ENCODE data around the gene M6PR. TPM values are rescaled to one million over a fixed set of nuclear protein-coding genes. Genes with fewer than 3 reads are reported as not detected.

M6PR gene
- total RNA-seq (2014; rRNA removed; shearing (Covaris generic)), result 97.4 and 114 TPM in 2 replicates

DNA sequence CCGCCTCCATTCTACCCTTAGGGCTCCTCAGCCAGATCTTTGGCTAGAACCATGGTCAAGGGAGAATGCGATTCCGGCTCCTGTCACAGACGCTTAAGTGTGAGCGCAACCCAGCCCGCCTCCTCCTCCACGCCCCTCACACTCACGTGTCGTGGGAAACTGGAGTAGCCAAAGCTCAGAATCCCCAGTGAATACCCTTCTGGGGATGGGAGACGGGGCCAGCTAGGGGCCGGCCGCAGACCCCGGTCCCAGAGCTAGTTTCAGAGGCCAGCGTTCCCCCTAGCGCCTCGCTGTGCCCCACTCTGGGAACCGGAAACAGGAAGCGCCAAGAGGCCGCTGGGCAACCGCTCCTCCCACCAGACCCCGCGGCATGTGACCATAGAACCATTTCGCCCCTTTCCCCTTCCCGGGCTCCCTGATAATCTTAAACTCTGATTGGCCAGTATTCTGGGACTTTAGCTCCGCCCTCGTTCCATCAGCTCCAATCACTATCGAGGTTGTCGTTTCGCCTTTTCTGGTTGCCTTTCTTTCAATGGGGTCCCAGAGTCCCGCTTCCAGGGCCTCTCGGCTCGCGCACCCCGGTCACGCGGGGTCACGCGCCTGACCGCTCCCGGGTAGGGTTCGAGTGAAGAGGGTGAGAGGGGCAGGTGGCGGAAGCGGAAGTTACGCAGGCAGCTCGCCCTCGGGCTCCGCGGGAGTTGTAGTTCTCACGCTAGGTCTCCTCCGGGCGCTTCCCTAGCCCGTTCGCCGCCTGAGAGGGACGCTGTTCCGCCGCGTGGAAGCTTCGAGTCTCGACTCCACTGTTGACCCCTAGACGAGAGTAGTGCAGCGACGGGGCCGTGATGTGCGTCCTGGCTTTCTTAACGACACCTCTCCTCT lies at the start of gene M6PR:
M6PR (minus strand) TSS at position 304 of the 879 bp plus-strand sequence. CDS start 3,241 bp downstream, outside the sequence.
- DNase-seq (ENCODE audit: low spot score), result peak; percentile 93

DNA sequence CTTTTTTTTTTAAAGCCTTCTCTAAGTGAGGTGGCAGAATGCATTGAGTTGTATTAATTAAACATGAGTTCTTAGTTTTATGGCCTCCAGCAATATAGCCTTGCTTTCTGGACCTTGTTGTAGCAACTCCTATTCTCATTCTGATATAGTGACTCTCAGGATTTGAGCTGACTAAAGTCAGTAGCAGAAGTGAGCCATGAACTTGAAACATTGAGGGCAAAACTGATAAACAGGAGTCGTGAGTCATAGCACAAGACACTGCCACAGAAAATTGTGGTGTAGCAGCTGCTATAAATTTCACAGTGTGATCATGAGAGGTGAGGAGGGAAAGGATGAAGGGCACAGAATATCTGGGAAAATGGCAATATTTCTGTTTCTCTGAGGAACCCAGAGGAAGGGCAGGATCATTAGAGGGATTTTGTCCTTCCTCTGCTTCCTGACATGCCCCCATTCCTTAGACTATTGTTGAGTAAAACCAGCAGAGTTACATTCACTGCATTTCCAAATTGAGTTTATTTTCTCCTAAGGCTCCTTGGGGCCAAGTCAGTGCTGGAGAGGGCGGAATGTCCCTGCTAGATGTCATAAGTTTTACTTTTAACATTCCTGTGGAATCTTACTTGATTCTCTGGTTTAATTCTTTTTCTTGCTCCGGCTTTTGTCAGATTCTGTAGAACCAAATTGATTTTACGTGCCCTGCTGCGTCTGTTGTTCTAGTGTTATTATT lies 47.4 kb upstream of the M6PR start:
- DNase-seq (ENCODE audit: low spot score), result peak; percentile 35

DNA sequence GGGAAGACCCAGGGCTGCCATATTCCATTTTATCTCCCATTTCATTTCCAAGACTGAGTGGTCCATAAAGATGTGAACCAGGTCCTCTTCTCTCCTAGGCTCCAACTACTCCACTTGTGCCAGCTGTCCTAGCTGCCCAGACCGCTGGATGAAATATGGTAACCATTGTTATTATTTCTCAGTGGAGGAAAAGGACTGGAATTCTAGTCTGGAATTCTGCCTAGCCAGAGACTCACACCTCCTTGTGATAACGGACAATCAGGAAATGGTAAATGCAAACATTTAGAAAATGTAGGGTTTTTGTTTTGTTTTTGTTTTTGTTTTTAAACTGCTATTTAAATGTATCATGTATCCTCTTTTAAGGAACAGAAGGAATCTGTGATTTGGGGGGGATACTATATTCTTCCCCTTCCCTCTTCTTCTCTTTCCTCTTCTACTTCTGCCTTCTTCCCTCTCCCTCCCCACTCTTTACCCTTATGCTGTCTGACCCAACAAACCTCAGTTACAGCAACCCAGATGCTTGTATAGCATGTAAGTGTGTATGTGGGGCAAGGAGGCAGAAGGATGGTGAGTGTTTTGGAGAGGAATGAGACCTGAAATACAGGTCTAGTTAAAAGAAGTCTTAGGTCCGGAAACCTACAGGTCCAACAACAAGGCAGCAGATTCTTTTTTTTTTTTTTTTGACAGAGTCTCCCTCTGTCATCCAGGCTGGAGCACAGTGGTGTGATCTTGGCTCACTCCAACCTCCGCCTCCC lies 45.8 kb upstream of the M6PR start:
- DNase-seq (ENCODE audit: low spot score), result no peak

DNA sequence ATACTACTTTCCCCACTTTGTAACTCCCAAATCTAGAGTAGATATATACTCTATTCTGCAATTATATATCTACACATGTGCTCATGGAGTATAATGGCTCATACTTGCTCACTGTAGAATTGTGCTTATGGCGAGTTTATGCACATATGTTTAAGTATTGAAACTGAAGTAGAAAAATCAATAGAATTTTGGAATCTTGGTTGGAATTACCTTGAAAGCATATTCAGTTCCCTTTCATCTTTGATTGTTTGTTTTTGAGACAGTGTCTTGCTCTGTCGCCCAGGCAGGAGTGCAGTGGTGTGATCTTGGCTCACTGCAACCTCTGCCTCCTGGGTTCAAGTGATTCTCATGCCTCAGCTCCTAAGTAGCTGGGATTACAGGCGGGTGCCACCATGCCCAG lies 44.4 kb upstream of the M6PR start:
- no peak for DNase-seq (ENCODE audit: low spot score)

DNA sequence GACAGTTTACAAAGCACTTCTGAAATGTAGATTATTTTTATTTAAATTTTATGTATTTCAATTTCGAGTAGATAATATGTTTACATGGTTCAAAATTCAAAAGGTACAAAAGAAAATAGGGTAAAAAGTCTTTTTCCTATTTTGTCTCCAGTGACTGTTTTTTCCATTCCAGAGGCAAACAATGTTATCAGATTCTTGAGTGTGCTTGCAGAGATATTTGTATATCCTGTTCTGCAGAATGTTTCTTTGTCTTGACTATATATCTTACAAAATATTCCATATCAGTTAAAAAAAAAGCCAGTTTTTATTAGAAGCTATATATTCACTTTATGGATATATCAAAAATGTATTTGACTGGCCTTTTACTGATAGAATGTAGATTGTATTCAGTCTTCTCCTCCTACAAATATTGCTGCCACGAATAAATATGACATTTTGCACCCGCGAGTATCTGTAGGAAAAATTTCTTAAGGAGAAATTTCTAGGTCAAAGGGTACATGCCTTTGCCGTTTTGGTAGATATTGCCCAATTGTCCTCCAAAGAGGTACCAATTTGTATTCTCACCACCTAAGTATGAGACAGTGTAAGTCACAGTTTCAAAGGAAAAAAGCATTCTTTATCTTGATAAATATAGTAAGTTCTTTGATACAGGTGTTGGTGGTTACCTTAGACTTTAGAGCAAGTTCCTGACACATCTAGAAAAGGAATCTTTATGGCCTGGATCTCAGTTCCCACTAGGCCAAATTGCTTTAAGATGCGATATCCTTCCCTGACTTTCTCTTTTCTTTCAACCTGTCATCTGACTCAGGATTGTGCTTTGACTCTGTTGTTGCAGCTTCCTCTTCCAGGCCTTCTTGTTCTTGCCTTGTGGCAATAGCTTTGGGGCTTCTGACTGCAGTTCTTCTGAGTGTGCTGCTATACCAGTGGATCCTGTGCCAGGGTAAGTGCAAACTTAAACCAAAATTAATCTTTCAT lies 42.2 kb upstream of the M6PR start:
- DNase-seq (ENCODE audit: low spot score), result no peak

DNA sequence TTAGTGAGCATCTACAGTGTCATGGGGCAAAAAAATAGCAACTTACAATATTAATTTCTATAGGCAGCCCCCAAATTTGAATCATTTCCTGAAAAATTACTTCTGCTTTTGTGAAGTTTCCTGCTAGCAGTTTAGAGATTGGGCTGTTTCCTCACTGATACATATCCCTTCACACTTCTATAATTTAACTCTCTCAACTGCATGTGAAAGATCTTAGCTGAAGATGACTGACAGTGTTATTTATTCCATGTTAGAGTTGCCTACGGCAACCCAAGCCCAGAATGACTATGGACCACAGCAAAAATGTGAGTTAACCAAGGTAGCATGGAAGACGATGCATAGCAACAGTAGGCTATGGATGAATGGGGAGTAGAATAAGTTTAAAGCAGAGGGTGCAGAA lies 40.0 kb upstream of the M6PR start, which contains the start of gene KLRG1:
KLRG1 (plus strand) TSS at position 134 of the 400 bp plus-strand sequence; CDS start at position 224, 90 bp downstream.
- DNase-seq (ENCODE audit: low spot score), result no peak

DNA sequence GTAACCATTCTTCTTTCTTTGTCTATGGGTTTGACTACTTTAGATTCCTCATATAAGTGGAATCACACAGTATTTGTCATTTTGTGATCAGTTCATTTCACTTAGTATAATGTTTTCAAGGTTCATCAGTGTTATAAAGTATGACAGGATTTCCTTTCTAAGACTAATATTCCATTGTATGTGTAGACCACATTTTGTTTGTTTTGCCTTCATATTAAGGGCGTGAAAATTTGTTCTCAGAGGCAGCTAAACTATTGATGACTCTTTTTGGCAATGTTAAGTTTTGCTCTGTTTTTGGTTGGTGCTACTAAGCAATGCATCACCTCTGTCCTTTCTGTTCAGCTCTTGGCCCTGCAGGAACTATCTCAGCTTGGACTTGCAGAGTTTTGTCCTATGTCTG lies 38.2 kb upstream of the M6PR start:
- DNase-seq (ENCODE audit: low spot score), result no peak

DNA sequence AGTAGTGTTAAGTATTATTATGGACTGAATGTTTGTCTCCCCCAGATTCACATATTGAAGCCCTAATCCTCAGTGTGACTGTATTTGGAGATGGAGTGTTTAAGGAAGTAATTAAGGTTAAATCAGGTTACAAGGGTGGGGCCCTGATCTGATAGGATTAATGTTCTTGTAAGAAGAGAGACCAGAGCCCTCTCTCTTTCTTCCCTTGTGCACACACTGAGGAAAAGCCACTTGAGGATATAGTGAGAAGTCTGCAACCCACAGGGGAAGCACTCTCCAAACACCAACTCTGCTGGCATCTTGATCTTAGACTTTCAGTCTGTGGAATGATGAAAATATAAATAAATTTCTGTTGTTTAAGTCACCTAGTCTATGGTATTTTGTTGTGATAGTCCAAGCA lies 37.7 kb upstream of the M6PR start:
- no peak for DNase-seq (ENCODE audit: low spot score)

DNA sequence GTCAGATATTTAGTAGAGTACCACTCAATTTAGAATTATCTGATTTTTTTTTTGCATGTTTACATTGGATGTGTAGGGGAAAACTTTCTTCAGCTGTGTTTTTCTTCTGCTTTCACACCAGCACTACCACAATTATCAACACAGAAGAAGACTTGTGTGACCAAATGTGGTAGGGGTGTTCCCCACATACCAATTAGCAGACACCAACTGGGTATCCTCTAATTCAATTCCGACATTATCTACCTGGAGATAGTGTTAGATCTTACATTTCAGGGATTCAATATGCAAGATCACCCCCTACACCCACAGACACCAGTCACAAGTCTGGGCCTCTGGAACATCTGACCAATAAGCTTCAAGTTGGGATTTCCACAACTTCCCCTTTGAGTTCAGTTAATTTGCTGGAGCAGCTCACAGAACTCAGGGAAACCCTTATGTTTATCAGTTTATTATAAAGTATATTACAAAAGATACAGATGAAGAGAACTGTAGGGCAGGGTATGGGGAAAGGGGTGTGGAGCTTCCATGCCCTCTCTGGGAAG lies 35.8 kb upstream of the M6PR start:
- DNase-seq (ENCODE audit: low spot score), result no peak

DNA sequence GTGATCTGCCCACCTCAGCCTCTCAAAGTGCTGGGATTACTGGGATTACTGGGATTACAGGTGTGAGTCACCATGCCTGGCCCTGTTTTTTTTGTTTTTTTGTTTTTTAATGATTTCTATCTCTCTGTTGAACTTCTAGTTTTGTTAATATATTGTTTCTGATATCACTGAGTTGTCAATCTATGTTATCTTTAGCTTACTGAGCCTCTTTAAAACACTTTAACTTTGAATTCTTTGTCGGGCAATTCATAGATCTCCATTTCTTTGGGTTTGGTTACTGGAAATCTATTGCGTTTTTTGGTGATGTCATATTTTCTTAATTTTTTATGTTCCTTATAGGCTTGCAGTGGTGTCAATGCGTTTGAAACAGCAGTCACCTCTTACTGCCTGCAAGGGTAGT lies 30.7 kb upstream of the M6PR start:
- no peak for DNase-seq (ENCODE audit: low spot score)

DNA sequence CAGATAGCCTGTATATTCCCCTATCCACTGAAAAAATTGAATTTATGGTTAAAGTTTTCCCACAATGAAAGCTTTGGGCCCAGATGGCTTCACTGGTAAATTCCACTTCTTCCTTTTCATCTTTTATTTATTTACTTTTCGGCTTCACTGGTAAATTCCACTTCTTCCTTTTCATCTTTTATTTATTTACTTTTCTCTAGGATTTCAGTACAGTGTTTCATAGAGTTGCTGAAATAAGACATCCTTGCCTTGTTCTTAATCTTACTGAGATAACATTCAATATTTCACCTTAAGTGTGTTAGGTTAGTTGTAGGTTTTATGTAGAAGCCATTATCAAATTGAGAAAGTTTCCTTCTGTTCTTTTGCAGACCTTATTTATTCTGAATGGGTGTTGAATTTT lies 21.0 kb upstream of the M6PR start:
- DNase-seq (ENCODE audit: low spot score), result no peak

DNA sequence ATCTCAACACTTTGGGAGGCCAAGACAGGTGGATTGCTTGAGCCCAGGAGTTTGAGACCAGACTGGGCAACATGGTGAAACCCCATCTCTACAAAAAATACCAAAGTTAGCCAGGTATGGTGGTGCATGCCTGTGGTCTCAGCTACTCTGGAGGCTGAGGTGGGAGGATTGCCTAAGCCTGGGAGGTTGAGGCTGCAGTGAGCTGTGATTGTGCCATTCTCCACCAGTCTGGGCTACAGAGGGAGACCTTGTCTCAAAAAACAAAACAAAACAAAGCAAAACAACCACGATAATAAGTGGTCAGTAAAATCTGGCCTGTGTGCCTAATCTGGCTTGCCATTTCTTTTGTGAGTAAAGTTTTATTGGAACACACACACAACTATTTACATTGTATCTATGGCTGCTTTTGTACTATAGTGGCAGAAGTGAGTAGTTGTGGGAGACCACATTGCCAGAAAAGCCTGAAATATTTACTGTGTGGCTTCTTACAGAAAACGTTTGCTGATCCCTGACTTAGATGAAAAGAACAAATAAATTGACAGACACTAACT lies 20.5 kb upstream of the M6PR start:
- no peak for DNase-seq (ENCODE audit: low spot score)

DNA sequence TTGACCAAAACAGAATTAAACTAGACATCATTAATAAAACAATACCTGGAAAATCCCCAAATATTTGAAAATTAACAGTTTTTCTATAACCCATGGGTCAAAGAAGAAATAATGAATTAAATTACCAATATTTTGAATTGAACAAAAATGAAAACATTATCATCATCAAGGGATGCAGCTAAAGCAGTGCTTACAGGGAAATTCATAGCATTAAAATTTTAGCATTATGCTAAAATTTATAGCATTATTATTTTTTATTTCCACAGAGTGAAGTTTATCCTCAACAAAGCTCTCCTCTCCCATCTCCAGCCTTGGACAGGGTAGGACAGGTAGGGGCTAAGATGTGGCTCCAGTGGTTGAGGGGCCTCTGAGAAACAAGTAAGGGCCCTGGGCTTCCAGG lies 19.3 kb upstream of the M6PR start:
- no peak for DNase-seq (ENCODE audit: low spot score)

DNA sequence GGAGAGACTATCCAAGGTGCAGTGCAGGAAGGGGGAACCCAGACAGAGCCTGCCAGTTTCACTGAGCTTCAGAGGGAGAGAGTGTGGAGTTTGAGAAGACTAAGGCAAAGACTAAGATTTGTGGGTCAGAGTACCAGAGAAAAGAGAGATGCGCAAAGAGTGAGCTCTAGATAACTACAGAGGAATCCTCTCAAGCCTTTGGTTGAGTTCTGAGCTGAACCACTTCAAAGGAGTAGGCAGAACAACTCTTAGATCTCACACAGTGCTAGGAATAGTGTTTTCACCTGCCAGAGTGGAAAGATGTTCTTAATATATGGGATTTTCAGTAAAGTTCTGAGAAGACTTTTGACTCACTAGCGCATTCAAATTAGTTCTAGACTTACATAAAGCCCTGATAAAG lies 10.7 kb upstream of the M6PR start:
- DNase-seq (ENCODE audit: low spot score), result no peak

DNA sequence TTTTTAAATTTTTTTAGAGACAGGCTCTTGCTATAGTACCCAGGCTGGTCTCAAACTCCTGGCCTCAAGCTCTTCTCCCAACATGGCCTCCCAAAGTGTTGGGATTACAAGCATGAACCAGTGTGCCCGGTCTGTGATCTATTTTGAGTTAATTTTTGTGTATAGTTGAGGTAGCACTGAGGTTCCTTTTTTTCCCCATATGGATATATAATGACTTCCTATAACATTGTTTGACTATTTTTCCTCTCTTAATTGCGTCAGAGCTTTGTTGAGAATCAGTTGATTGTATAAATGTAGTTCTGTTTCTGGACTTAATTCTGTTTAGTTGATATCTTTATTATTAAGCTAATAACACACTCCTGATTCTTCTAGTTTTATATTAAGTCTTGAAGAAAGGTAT lies 8.6 kb upstream of the M6PR start:
- DNase-seq (ENCODE audit: low spot score), result no peak

DNA sequence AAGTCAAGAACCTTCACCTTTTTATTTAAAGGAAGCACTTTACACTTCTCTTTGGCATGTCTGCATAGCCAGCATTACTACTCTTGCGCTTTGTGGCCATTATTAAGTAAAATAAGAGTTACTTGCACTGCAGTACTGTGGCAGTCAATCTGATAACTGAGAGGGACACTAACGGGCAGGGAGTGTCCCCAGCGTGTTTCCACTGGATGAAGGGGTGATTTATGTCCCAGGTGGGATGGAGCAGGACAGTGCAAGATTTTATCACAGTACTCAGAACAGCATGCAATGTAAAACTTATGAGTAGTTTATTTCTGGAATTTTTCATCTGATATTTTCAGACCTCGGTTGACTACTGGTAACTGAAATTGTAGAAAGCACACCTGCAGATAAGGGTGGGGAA lies 8.1 kb upstream of the M6PR start:
- DNase-seq (ENCODE audit: low spot score), result no peak

DNA sequence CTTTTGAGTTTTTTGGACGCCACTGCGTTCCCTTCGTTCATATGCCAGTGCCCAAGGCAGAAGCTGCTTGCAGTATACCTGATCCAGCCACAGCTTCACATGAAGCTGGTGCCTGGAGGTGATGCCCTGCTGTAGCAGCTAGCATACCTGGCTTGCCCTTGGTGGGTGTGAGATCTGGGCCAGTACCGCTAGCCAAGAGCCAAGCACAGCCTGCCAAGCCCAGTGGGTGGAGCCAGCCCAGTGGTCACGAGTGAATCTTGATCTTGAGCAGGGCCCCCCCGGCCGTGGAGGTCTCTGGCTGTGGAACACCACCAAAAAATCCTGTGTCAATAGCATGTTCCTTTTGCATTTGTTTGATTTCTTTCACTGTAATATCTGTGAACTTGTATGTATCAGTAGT lies 7.3 kb upstream of the M6PR start:
- no peak for DNase-seq (ENCODE audit: low spot score)

DNA sequence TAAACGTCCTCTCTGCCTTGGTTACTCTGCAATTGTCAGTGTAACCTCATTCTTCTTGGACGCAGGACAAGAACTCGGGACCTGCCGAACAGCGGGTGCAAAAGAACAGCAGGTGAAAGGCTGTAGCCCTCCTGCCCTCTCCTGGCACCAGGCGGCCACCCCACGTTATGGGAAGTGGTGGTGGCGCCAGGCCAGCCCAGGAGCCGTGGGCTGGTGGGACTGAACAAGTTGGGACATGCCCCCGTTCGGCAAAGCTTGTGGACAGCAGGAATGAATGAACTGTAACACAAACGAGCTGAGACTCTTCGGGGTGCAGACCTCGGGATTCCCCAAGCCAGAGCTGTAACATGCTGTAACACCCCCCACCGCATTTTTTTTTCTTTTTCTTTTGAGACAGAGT lies 6.6 kb upstream of the M6PR start:
- no peak for DNase-seq (ENCODE audit: low spot score)

DNA sequence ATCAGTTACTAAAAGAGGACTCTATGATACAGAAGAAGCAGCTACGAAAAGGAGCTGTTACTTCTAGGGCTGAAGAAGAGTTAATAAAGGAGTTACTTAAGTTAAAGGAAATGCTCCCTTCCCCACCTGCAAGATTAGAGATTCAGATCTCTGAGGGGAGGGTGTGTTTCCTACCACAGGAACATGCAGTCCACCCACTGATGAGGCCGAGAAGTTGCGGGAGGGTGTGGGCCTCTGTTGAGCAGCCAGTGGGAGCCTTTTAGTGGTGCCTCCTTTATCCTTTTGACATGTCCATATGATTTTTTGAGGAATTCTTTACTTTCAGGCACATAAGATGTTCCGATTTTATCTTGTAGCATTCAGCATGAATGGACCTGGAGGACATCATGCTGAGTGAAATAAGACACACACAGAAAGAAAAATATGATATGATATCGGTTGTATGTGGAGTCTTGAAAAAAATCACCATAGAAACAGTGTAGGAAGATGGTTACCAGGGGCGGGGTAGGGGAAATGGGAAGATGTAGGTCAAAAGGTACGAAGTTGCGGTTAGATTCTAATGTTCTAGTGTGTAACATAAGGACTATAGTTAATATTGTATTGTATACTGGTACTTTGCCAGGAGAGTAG lies 4.4 kb upstream of the M6PR start:
- DNase-seq (ENCODE audit: low spot score), result no peak

DNA sequence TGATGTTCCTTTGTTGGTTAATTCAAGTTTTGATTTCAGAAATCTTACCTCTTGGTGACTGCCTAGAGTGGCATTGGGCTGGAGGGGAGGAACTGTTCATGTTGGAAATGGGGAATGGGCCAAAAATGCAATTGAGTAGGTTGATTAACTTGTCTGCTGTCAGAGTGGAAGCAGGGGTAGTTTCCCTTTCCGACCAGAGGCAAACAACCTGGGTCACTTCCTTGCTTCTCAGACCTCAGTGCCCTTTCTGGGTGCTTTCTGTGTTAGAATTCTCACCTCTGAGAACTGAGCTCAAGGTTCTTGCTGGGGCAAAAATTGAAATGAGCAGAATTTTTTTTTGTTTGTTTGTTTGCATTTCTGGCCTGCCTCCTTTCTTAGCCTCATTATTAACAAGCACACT lies 2.3 kb upstream of the M6PR start:
- DNase-seq (ENCODE audit: low spot score), result no peak

All from A172 (cell line).